ENCODE data around the gene RRP8. TPM values are rescaled to one million over a fixed set of nuclear protein-coding genes. Genes with fewer than 3 reads are reported as not detected.

RRP8 gene
- total RNA-seq, 4 donors from 2014 or later: 14.9 to 22.7 (median 18.0) TPM

GRCh38 chr11:6565988-6566703 is 37.3 kb downstream of the RRP8 start:
- no peak overlapping the region for H3K4me3 ChIP-seq (ENCODE audit: low read depth, poor library complexity, severe bottlenecking)
- 86 to 87% methylated on average over 4 to 5 of the region's 5 CpGs for WGBS, 2 donors
- intact Hi-C loops (cut with DNase I; ENCODE audit: low total_unique reads): no loop called here
- no peak for DNase-seq (ENCODE audit: low spot score in 2 of 2)
- TF ChIP-seq POLR2A (IDR thresholded peaks at IDR 0.05) (no peak), CTCF (IDR thresholded peaks at IDR 0.05) (no peak)

- TF ChIP-seq POLR2A (IDR thresholded peaks at IDR 0.05): no peak
- no peak for TF ChIP-seq CTCF (IDR thresholded peaks at IDR 0.05)
- no peak overlapping the region for H3K4me3 ChIP-seq (ENCODE audit: low read depth, poor library complexity, severe bottlenecking)
- WGBS, 2 donors: 67 to 98% methylated on average over 2 of the region's 2 CpGs
- DNase-seq (ENCODE audit: low spot score in 2 of 2): no peak
- intact Hi-C loops (cut with DNase I; ENCODE audit: low total_unique reads): no loop called here
Observed at GRCh38 chr11:6565325-6565724, 38.1 kb downstream of the RRP8 start.

- DNase-seq (ENCODE audit: low spot score in 2 of 2): no peak
- TF ChIP-seq POLR2A (IDR thresholded peaks at IDR 0.05): no peak
- TF ChIP-seq CTCF (IDR thresholded peaks at IDR 0.05): no peak
- no peak overlapping the region for H3K4me3 ChIP-seq (ENCODE audit: low read depth, poor library complexity, severe bottlenecking)
- intact Hi-C loops (cut with DNase I; ENCODE audit: low total_unique reads): no loop called here
- 80 to 82% methylated on average over 8 to 9 of the region's 10 CpGs for WGBS, 2 donors
Observed at GRCh38 chr11:6563667-6564066, 39.7 kb downstream of the RRP8 start.

- 87 to 95% methylated on average over 4 of the region's 4 CpGs for WGBS, 2 donors
- no peak overlapping the region for H3K4me3 ChIP-seq (ENCODE audit: low read depth, poor library complexity, severe bottlenecking)
- DNase-seq (ENCODE audit: low spot score in 2 of 2): no peak
- intact Hi-C loops (cut with DNase I; ENCODE audit: low total_unique reads): no loop called here
- no peak for TF ChIP-seq CTCF (IDR thresholded peaks at IDR 0.05)
- no peak for TF ChIP-seq POLR2A (IDR thresholded peaks at IDR 0.05)
Observed at GRCh38 chr11:6563121-6563619, 40.2 kb downstream of the RRP8 start.

- TF ChIP-seq POLR2A (IDR thresholded peaks at IDR 0.05): no peak
- TF ChIP-seq CTCF (IDR thresholded peaks at IDR 0.05): no peak
- 93 to 98% methylated on average over 3 of the region's 3 CpGs for WGBS, 2 donors
- H3K4me3 ChIP-seq (ENCODE audit: low read depth, poor library complexity, severe bottlenecking): no peak overlapping the region
- no peak for DNase-seq (ENCODE audit: low spot score in 2 of 2)
- intact Hi-C loops (cut with DNase I; ENCODE audit: low total_unique reads): no loop called here
Observed at GRCh38 chr11:6561288-6561687, 42.1 kb downstream of the RRP8 start.

- intact Hi-C loops (cut with DNase I; ENCODE audit: low total_unique reads): no loop called here
- TF ChIP-seq POLR2A (IDR thresholded peaks at IDR 0.05): no peak
- TF ChIP-seq CTCF (IDR thresholded peaks at IDR 0.05): no peak
- 96 to 100% methylated on average over 1 of the region's 1 CpG for WGBS, 2 donors
- no peak for DNase-seq (ENCODE audit: low spot score in 2 of 2)
- no peak overlapping the region for H3K4me3 ChIP-seq (ENCODE audit: low read depth, poor library complexity, severe bottlenecking)
Observed at GRCh38 chr11:6559369-6559768, 44.0 kb downstream of the RRP8 start.

Data from lower leg skin (tissue), 4 donors.